H1 (cell line): ENCODE results near the gene CIAO2B. TPM values are rescaled to one million over a fixed set of nuclear protein-coding genes. Genes with fewer than 3 reads are reported as not detected.

ENCODE experiments used
- CTCF ChIA-PET: fragments of 300-600 bp; sonication (Branson Sonifier 250); formaldehyde crosslinking; loops from one replicate; lab custom pipeline; 2021; ENCODE audit not compliant: partially characterized antibody; lab: Charles Lee
- POLR2A ChIA-PET: fragments of 300-600 bp; sonication (Branson Sonifier 250); formaldehyde crosslinking; loops from one replicate; lab custom pipeline; 2021; ENCODE audit warnings: inconsistent platforms; ENCODE audit not compliant: partially characterized antibody; lab: Charles Lee
- DNase-seq, 2 experiments: peaks; one replicate each; pipeline versions ENCODE4 v3.0.0 to v3.0.0-alpha.2; 2010 to 2022; ENCODE audit warnings: low spot score in 2 of 2, low read depth in 1 of 2, mixed read lengths in 1 of 2
- FAIRE-seq: peaks from 2 replicates; lab custom pipeline; 2011; peaks lifted over from hg19 to GRCh38; lab: Jason Lieb, UNC
- H2AFZ ChIP-seq: 2 replicates; pipeline ENCODE4 v1.8.1; 2012; ENCODE audit warnings: low read length, inconsistent platforms
- H2AK5ac ChIP-seq: 2 replicates; pipeline ENCODE4 v1.6.1; 2013; ENCODE audit warnings: low read depth, low read length
- H2BK120ac ChIP-seq: replicated peaks from 2 replicates; pipeline ENCODE3; 2013; ENCODE audit warnings: low read depth, low read length, inconsistent platforms
- H2BK12ac ChIP-seq: 2 replicates; pipeline ENCODE4 v1.6.1; 2013; ENCODE audit warnings: low read depth, low read length
- H2BK15ac ChIP-seq: 2 replicates; pipeline ENCODE4 v1.6.1; 2013; ENCODE audit warnings: low read length
- H2BK20ac ChIP-seq: 2 replicates; pipeline ENCODE4 v1.6.1; 2013; ENCODE audit warnings: low read length
- H2BK5ac ChIP-seq: 2 replicates; pipeline ENCODE4 v1.6.1; 2013; ENCODE audit warnings: low read depth, low read length
- H3K14ac ChIP-seq: 2 replicates; pipeline ENCODE4 v1.6.1; 2013; ENCODE audit warnings: inconsistent platforms; ENCODE audit not compliant: insufficient read length
- H3K18ac ChIP-seq: 2 replicates; pipeline ENCODE4 v1.6.1; 2013; ENCODE audit warnings: low read length; ENCODE audit errors: extremely low read depth
- H3K23ac ChIP-seq: 2 replicates; pipeline ENCODE4 v1.6.1; 2013; ENCODE audit warnings: inconsistent platforms; ENCODE audit not compliant: insufficient read length
- H3K23me2 ChIP-seq: 2 replicates; pipeline ENCODE4 v1.6.1; 2013; ENCODE audit warnings: low read depth, low read length
- H3K27ac ChIP-seq: 2 replicates; pipeline ENCODE4 v1.6.1; 2011; ENCODE audit warnings: low read depth, low read length, inconsistent platforms
- H3K27me3 ChIP-seq, 4 experiments: replicated peaks in 1 of 4; 1 replicate in 1 of 4; 2 replicates in 3 of 4; pipeline versions ENCODE4 v1.6.1 to v1.8.1; 2011 to 2013; ENCODE audit warnings: low read length in 3 of 4, mild to moderate bottlenecking in 3 of 4, inconsistent platforms in 2 of 4, mixed read lengths in 2 of 4, moderate library complexity in 1 of 4; ENCODE audit not compliant: control insufficient read depth in 3 of 4, insufficient read depth in 3 of 4; ENCODE audit errors: extremely low read depth in 1 of 4
- H3K36me3 ChIP-seq, 4 experiments: 2 replicates each; pipeline versions ENCODE4 v1.6.1 to v1.8.1; 2011 to 2013; ENCODE audit warnings: mild to moderate bottlenecking in 4 of 4, low read length in 3 of 4, moderate library complexity in 2 of 4, control low read depth in 1 of 4, inconsistent platforms in 1 of 4; ENCODE audit not compliant: insufficient read depth in 4 of 4, control insufficient read depth in 2 of 4
- H3K4ac ChIP-seq: replicated peaks from 2 replicates; pipeline ENCODE3; 2013; ENCODE audit warnings: low read length, low read depth, mixed read lengths, inconsistent platforms; ENCODE audit not compliant: insufficient read length
- H3K4me1 ChIP-seq, 4 experiments: replicated peaks in 1 of 4; 1 replicate in 1 of 4; 2 replicates in 3 of 4; pipeline versions ENCODE4 v1.6.1 to v1.8.1; 2011 to 2013; ENCODE audit warnings: low read length in 3 of 4, inconsistent platforms in 2 of 4, mixed read lengths in 1 of 4; ENCODE audit not compliant: insufficient read depth in 4 of 4, control insufficient read depth in 3 of 4
- H3K4me2 ChIP-seq, 2 experiments: 2 replicates each; pipeline versions ENCODE4 v1.6.1 to v1.8.1; 2011 to 2013; ENCODE audit warnings: low read depth in 2 of 2, low read length in 2 of 2, control low read depth in 1 of 2, inconsistent platforms in 1 of 2, mild to moderate bottlenecking in 1 of 2; ENCODE audit not compliant: insufficient read depth in 1 of 2
- H3K4me3 ChIP-seq, 4 experiments: fragments of 200-600, 300-600 bp in 1 of 4; sonication (generic), shearing (Covaris generic), sonication (Bioruptor Twin) in 1 of 4; 2 replicates each; pipeline versions ENCODE4 v1.5.1 to v1.8.1; 2011 to 2016; ENCODE audit warnings: low read length in 4 of 4, low read depth in 3 of 4, control low read depth in 2 of 4, inconsistent platforms in 2 of 4, mild to moderate bottlenecking in 2 of 4, mixed read lengths in 1 of 4, moderate library complexity in 1 of 4; ENCODE audit not compliant: insufficient read depth in 2 of 4; ENCODE audit errors: extremely low read depth in 1 of 4
- H3K56ac ChIP-seq: replicated peaks from 2 replicates; pipeline ENCODE3; 2013; ENCODE audit warnings: low read depth, mild to moderate bottlenecking, mixed read lengths, low read length, inconsistent platforms; ENCODE audit not compliant: insufficient read length
- H3K79me1 ChIP-seq: 2 replicates; pipeline ENCODE4 v1.6.1; 2013; ENCODE audit warnings: low read depth, low read length, control low read depth
- H3K79me2 ChIP-seq, 2 experiments: 2 replicates each; pipeline versions ENCODE4 v1.6.1 to v1.8.1; 2012 to 2013; ENCODE audit warnings: low read length in 2 of 2, mild to moderate bottlenecking in 2 of 2, inconsistent platforms in 1 of 2; ENCODE audit not compliant: insufficient read depth in 2 of 2, control insufficient read depth in 1 of 2
- H3K9ac ChIP-seq, 4 experiments: replicated peaks in 1 of 4; 1 replicate in 1 of 4; 2 replicates in 3 of 4; pipeline versions ENCODE4 v1.6.1 to v1.8.1; 2011 to 2013; ENCODE audit warnings: low read depth in 3 of 4, low read length in 3 of 4, control low read depth in 2 of 4, mild to moderate bottlenecking in 2 of 4, moderate library complexity in 2 of 4, inconsistent platforms in 1 of 4; ENCODE audit errors: extremely low read depth in 1 of 4
- H3K9me3 ChIP-seq, 2 experiments: 2 replicates each; pipeline versions ENCODE4 v1.6.1 to v1.8.1; 2012 to 2013; ENCODE audit warnings: mild to moderate bottlenecking in 2 of 2, moderate library complexity in 2 of 2, control low read depth in 1 of 2, inconsistent platforms in 1 of 2, low read depth in 1 of 2, low read length in 1 of 2, mixed read lengths in 1 of 2; ENCODE audit not compliant: insufficient read depth in 2 of 2
- H4K20me1 ChIP-seq, 2 experiments: replicated peaks in 1 of 2; 2 replicates each; pipeline versions ENCODE3 to v1.8.1; 2011 to 2013; ENCODE audit warnings: inconsistent platforms in 2 of 2, low read length in 2 of 2, mild to moderate bottlenecking in 1 of 2; ENCODE audit not compliant: insufficient read depth in 2 of 2, control insufficient read depth in 1 of 2
- H4K5ac ChIP-seq: 2 replicates; pipeline ENCODE4 v1.6.1; 2013; ENCODE audit warnings: low read length, low read depth, mixed read lengths, inconsistent platforms; ENCODE audit not compliant: insufficient read length
- H4K8ac ChIP-seq: 2 replicates; pipeline ENCODE4 v1.8.0; 2013; ENCODE audit warnings: mild to moderate bottlenecking, moderate library complexity, low read length, inconsistent platforms; ENCODE audit not compliant: insufficient read depth; ENCODE audit errors: extremely low read depth
- H4K91ac ChIP-seq: replicated peaks from 2 replicates; pipeline ENCODE3; 2013; ENCODE audit warnings: low read length, mixed read lengths, inconsistent platforms; ENCODE audit not compliant: insufficient read length
- BCL11A ChIP-seq, 2 experiments: IDR thresholded peaks; one replicate each; pipeline ENCODE4 v1.6.1; 2011; ENCODE audit warnings: low read depth in 2 of 2, low read length in 2 of 2, mild to moderate bottlenecking in 2 of 2
- CBX5 ChIP-seq: fragments of 300-800, 300-1000 bp; sonication (generic); IDR thresholded peaks from 2 replicates; pipeline ENCODE4 v1.7.1; 2016; ENCODE audit warnings: antibody characterized with exemption, low read length, low read depth
- CEBPB ChIP-seq: IDR thresholded peaks from 2 replicates; pipeline ENCODE4 v1.6.1; 2012; ENCODE audit warnings: low read depth, low read length
- EZH2 ChIP-seq: fragments of 200-600 bp; sonication (generic); IDR thresholded peaks from 2 replicates; pipeline ENCODE4 v1.7.1; 2012; ENCODE audit warnings: low read depth, mild to moderate bottlenecking, moderate library complexity, low read length, inconsistent platforms; ENCODE audit not compliant: severe bottlenecking
- GTF2F1 ChIP-seq: IDR thresholded peaks from 2 replicates; pipeline ENCODE4 v1.6.1; 2012; ENCODE audit warnings: low read depth, low read length, improper control_type of control experiment, borderline replicate concordance
- RBBP5 ChIP-seq: IDR thresholded peaks from 2 replicates; pipeline ENCODE4 v1.7.1; 2012; ENCODE audit warnings: low read depth, mild to moderate bottlenecking, inconsistent platforms, low read length, moderate library complexity, borderline replicate concordance
- SP1 ChIP-seq: IDR thresholded peaks from 2 replicates; pipeline ENCODE4 v1.6.1; 2011; ENCODE audit warnings: low read depth, low read length
- SUZ12 ChIP-seq: fragments of 200-600 bp; sonication (generic); IDR thresholded peaks from 2 replicates; pipeline ENCODE4 v1.6.1; 2012; ENCODE audit warnings: mild to moderate bottlenecking, inconsistent platforms, low read length, moderate library complexity, mixed read lengths
- WGBS, 2 experiments: shearing (Covaris generic) in 1 of 2; methylation state at CpG; one replicate each; pipeline versions ENCODE4 v1.1.6 to v1.1.7; 2013 to 2015; ENCODE audit warnings: low lambda C conversion rate in 2 of 2, mixed read lengths in 2 of 2, inconsistent platforms in 1 of 2, low coverage in 1 of 2, missing lambda C conversion rate in 1 of 2; ENCODE audit not compliant: insufficient replicate concordance in 2 of 2, insufficient coverage in 1 of 2, insufficient read length in 1 of 2; ENCODE audit errors: extremely low coverage in 1 of 2, missing lambda C conversion rate in 1 of 2; 5-methylcytosine and 5-hydroxymethylcytosine counted together
- polyA plus RNA-seq, 7 experiments: library from polyadenylated mRNA; depleted of rRNA in 3 of 7; stranded (reverse) in 5 of 7; unstranded in 2 of 7; fragments of >200 nt in 5 of 7; fragments of 200-250 nt in 2 of 7; gene quantifications; 1 replicate in 5 of 7; 2 replicates in 1 of 7; 4 replicates in 1 of 7; pipeline versions ENCODE4 v1.2.1 to v1.2.3, GENCODE V29; 2011 to 2013; ENCODE audit warnings: missing spikeins in 2 of 7, mixed read lengths in 2 of 7
- total RNA-seq: library from RNA; stranded (reverse); fragmentation: NEBNext Ultra II Directional; extraction: Animal tissue kit (Norgen Biotek cat#: 25700); gene quantifications from 2 replicates; pipeline ENCODE4 v1.2.1, GENCODE V29; 2021

CIAO2B gene
- total and polyA plus RNA-seq, 2 of the 8 experiments (the other 6 are each of a cell fraction or from before 2014, with no cell fraction given), result 65.6 to 248 TPM

GRCh38 chr16:66944054-66944441, 9.8 kb upstream of the CIAO2B start:
- Histone ChIP-seq H3K79me2 (no peaks in the 10 kb centered on the region), H3K23me2 (peaks cover 2% of the 10 kb centered on the region; the same call in 1 of the 2 replicates), H3K9ac (no peak overlapping the region), H2BK120ac (no peak overlapping the region), H2AK5ac (no peak overlapping the region), H2AFZ (no peak overlapping the region), H3K27me3 (peaks cover 9 to 19% (median 18%) of the 10 kb centered on the region in 4 experiments), H3K23ac (no peak overlapping the region), H3K4me3 (no peak overlapping the region), H3K4ac (no peak overlapping the region), H4K5ac (no peak overlapping the region), H2BK5ac (no peak overlapping the region), H3K36me3 (peaks cover 5 to 18% (median 15%) of the 10 kb centered on the region in 4 experiments; a peak in 7 of 8 replicates), H3K18ac (no peak overlapping the region), H3K27ac (no peak overlapping the region), H3K4me1 (peaks cover 0 to 5% (median 1%) of the 10 kb centered on the region in 4 experiments; a peak in 2 of 7 replicates), H3K79me1 (no peaks in the 10 kb centered on the region), H4K20me1 (peaks cover 0 to 3% of the 10 kb centered on the region in 2 experiments), H3K14ac (no peak overlapping the region), H2BK20ac (no peak overlapping the region), H4K91ac (no peak overlapping the region), H3K4me2 (no peak overlapping the region), H4K8ac (0 out of 2 replicates have a peak overlapping the region, but pooled peaks have one; percentile 57), H2BK15ac (no peak overlapping the region), H2BK12ac (no peak overlapping the region), H3K56ac (no peak overlapping the region), H3K9me3 (no peaks in the 10 kb centered on the region)
- CTCF ChIA-PET, result interaction anchor here (0.5 to 4.7 kb wide), 17 partner anchors 9 to 1216 kb away, joined by 3 to 18 read pairs (median 3); partner anchors contain the start of gene CES3
- DNase-seq (no peak), FAIRE-seq (no peak)
- TF ChIP-seq BCL11A (IDR thresholded peaks at IDR 0.05; ENCODE audit: low read depth in 2 of 2, low read length in 2 of 2) (no peak), RBBP5 (no peak), SP1 (no peak), EZH2 (no peak), CEBPB (no peak), CBX5 (no peak), SUZ12 (no peak), GTF2F1 (no peak)
- POLR2A ChIA-PET, result interaction anchor here (0.9 to 1.9 kb wide), 3 partner anchors 15 to 254 kb away, joined by 3 to 6 read pairs (median 3); no protein-coding TSS in a partner anchor
- 87% methylated on average over 5 of the region's 5 CpGs; no CpG with 5 or more reads in 1 of the 2 experiments for WGBS, 2 experiments
